H1 (cell line): Measurements from ENCODE around the gene TRAPPC12. TPM values are rescaled to one million over a fixed set of nuclear protein-coding genes. Genes with fewer than 3 reads are reported as not detected.

Source experiments
- CTCF ChIA-PET: fragments of 300-600 bp; sonication (Branson Sonifier 250); formaldehyde crosslinking; loops from one replicate; lab custom pipeline; 2021; ENCODE audit not compliant: partially characterized antibody; lab: Charles Lee
- POLR2A ChIA-PET: fragments of 300-600 bp; sonication (Branson Sonifier 250); formaldehyde crosslinking; loops from one replicate; lab custom pipeline; 2021; ENCODE audit warnings: inconsistent platforms; ENCODE audit not compliant: partially characterized antibody; lab: Charles Lee
- DNase-seq, 2 experiments: peaks; one replicate each; pipeline versions ENCODE4 v3.0.0 to v3.0.0-alpha.2; 2010 to 2022; ENCODE audit warnings: low spot score in 2 of 2, low read depth in 1 of 2, mixed read lengths in 1 of 2
- FAIRE-seq: peaks from 2 replicates; lab custom pipeline; 2011; peaks lifted over from hg19 to GRCh38; lab: Jason Lieb, UNC
- H2AFZ ChIP-seq: 2 replicates; pipeline ENCODE4 v1.8.1; 2012; ENCODE audit warnings: low read length, inconsistent platforms
- H2AK5ac ChIP-seq: 2 replicates; pipeline ENCODE4 v1.6.1; 2013; ENCODE audit warnings: low read depth, low read length
- H2BK120ac ChIP-seq: replicated peaks from 2 replicates; pipeline ENCODE3; 2013; ENCODE audit warnings: low read depth, low read length, inconsistent platforms
- H2BK12ac ChIP-seq: 2 replicates; pipeline ENCODE4 v1.6.1; 2013; ENCODE audit warnings: low read depth, low read length
- H2BK15ac ChIP-seq: 2 replicates; pipeline ENCODE4 v1.6.1; 2013; ENCODE audit warnings: low read length
- H2BK20ac ChIP-seq: 2 replicates; pipeline ENCODE4 v1.6.1; 2013; ENCODE audit warnings: low read length
- H2BK5ac ChIP-seq: 2 replicates; pipeline ENCODE4 v1.6.1; 2013; ENCODE audit warnings: low read depth, low read length
- H3K14ac ChIP-seq: 2 replicates; pipeline ENCODE4 v1.6.1; 2013; ENCODE audit warnings: inconsistent platforms; ENCODE audit not compliant: insufficient read length
- H3K18ac ChIP-seq: 2 replicates; pipeline ENCODE4 v1.6.1; 2013; ENCODE audit warnings: low read length; ENCODE audit errors: extremely low read depth
- H3K23ac ChIP-seq: 2 replicates; pipeline ENCODE4 v1.6.1; 2013; ENCODE audit warnings: inconsistent platforms; ENCODE audit not compliant: insufficient read length
- H3K23me2 ChIP-seq: 2 replicates; pipeline ENCODE4 v1.6.1; 2013; ENCODE audit warnings: low read depth, low read length
- H3K27ac ChIP-seq: 2 replicates; pipeline ENCODE4 v1.6.1; 2011; ENCODE audit warnings: low read depth, low read length, inconsistent platforms
- H3K27me3 ChIP-seq, 4 experiments: replicated peaks in 1 of 4; 1 replicate in 1 of 4; 2 replicates in 3 of 4; pipeline versions ENCODE4 v1.6.1 to v1.8.1; 2011 to 2013; ENCODE audit warnings: low read length in 3 of 4, mild to moderate bottlenecking in 3 of 4, inconsistent platforms in 2 of 4, mixed read lengths in 2 of 4, moderate library complexity in 1 of 4; ENCODE audit not compliant: control insufficient read depth in 3 of 4, insufficient read depth in 3 of 4; ENCODE audit errors: extremely low read depth in 1 of 4
- H3K36me3 ChIP-seq, 4 experiments: 2 replicates each; pipeline versions ENCODE4 v1.6.1 to v1.8.1; 2011 to 2013; ENCODE audit warnings: mild to moderate bottlenecking in 4 of 4, low read length in 3 of 4, moderate library complexity in 2 of 4, control low read depth in 1 of 4, inconsistent platforms in 1 of 4; ENCODE audit not compliant: insufficient read depth in 4 of 4, control insufficient read depth in 2 of 4
- H3K4ac ChIP-seq: replicated peaks from 2 replicates; pipeline ENCODE3; 2013; ENCODE audit warnings: low read length, low read depth, mixed read lengths, inconsistent platforms; ENCODE audit not compliant: insufficient read length
- H3K4me1 ChIP-seq, 4 experiments: replicated peaks in 1 of 4; 1 replicate in 1 of 4; 2 replicates in 3 of 4; pipeline versions ENCODE4 v1.6.1 to v1.8.1; 2011 to 2013; ENCODE audit warnings: low read length in 3 of 4, inconsistent platforms in 2 of 4, mixed read lengths in 1 of 4; ENCODE audit not compliant: insufficient read depth in 4 of 4, control insufficient read depth in 3 of 4
- H3K4me2 ChIP-seq, 2 experiments: 2 replicates each; pipeline versions ENCODE4 v1.6.1 to v1.8.1; 2011 to 2013; ENCODE audit warnings: low read depth in 2 of 2, low read length in 2 of 2, control low read depth in 1 of 2, inconsistent platforms in 1 of 2, mild to moderate bottlenecking in 1 of 2; ENCODE audit not compliant: insufficient read depth in 1 of 2
- H3K4me3 ChIP-seq, 4 experiments: fragments of 200-600, 300-600 bp in 1 of 4; sonication (generic), shearing (Covaris generic), sonication (Bioruptor Twin) in 1 of 4; 2 replicates each; pipeline versions ENCODE4 v1.5.1 to v1.8.1; 2011 to 2016; ENCODE audit warnings: low read length in 4 of 4, low read depth in 3 of 4, control low read depth in 2 of 4, inconsistent platforms in 2 of 4, mild to moderate bottlenecking in 2 of 4, mixed read lengths in 1 of 4, moderate library complexity in 1 of 4; ENCODE audit not compliant: insufficient read depth in 2 of 4; ENCODE audit errors: extremely low read depth in 1 of 4
- H3K56ac ChIP-seq: replicated peaks from 2 replicates; pipeline ENCODE3; 2013; ENCODE audit warnings: low read depth, mild to moderate bottlenecking, mixed read lengths, low read length, inconsistent platforms; ENCODE audit not compliant: insufficient read length
- H3K79me1 ChIP-seq: 2 replicates; pipeline ENCODE4 v1.6.1; 2013; ENCODE audit warnings: low read depth, low read length, control low read depth
- H3K79me2 ChIP-seq, 2 experiments: 2 replicates each; pipeline versions ENCODE4 v1.6.1 to v1.8.1; 2012 to 2013; ENCODE audit warnings: low read length in 2 of 2, mild to moderate bottlenecking in 2 of 2, inconsistent platforms in 1 of 2; ENCODE audit not compliant: insufficient read depth in 2 of 2, control insufficient read depth in 1 of 2
- H3K9ac ChIP-seq, 4 experiments: replicated peaks in 1 of 4; 1 replicate in 1 of 4; 2 replicates in 3 of 4; pipeline versions ENCODE4 v1.6.1 to v1.8.1; 2011 to 2013; ENCODE audit warnings: low read depth in 3 of 4, low read length in 3 of 4, control low read depth in 2 of 4, mild to moderate bottlenecking in 2 of 4, moderate library complexity in 2 of 4, inconsistent platforms in 1 of 4; ENCODE audit errors: extremely low read depth in 1 of 4
- H3K9me3 ChIP-seq, 2 experiments: 2 replicates each; pipeline versions ENCODE4 v1.6.1 to v1.8.1; 2012 to 2013; ENCODE audit warnings: mild to moderate bottlenecking in 2 of 2, moderate library complexity in 2 of 2, control low read depth in 1 of 2, inconsistent platforms in 1 of 2, low read depth in 1 of 2, low read length in 1 of 2, mixed read lengths in 1 of 2; ENCODE audit not compliant: insufficient read depth in 2 of 2
- H4K20me1 ChIP-seq, 2 experiments: replicated peaks in 1 of 2; 2 replicates each; pipeline versions ENCODE3 to v1.8.1; 2011 to 2013; ENCODE audit warnings: inconsistent platforms in 2 of 2, low read length in 2 of 2, mild to moderate bottlenecking in 1 of 2; ENCODE audit not compliant: insufficient read depth in 2 of 2, control insufficient read depth in 1 of 2
- H4K5ac ChIP-seq: 2 replicates; pipeline ENCODE4 v1.6.1; 2013; ENCODE audit warnings: low read length, low read depth, mixed read lengths, inconsistent platforms; ENCODE audit not compliant: insufficient read length
- H4K8ac ChIP-seq: 2 replicates; pipeline ENCODE4 v1.8.0; 2013; ENCODE audit warnings: mild to moderate bottlenecking, moderate library complexity, low read length, inconsistent platforms; ENCODE audit not compliant: insufficient read depth; ENCODE audit errors: extremely low read depth
- H4K91ac ChIP-seq: replicated peaks from 2 replicates; pipeline ENCODE3; 2013; ENCODE audit warnings: low read length, mixed read lengths, inconsistent platforms; ENCODE audit not compliant: insufficient read length
- E2F6 ChIP-seq: IDR thresholded peaks from 2 replicates; pipeline ENCODE4 v1.6.1; 2012; ENCODE audit warnings: inconsistent platforms
- EGR1 ChIP-seq: IDR thresholded peaks from 2 replicates; pipeline ENCODE4 v1.6.1; 2011; ENCODE audit warnings: low read depth, low read length, borderline replicate concordance
- GTF2F1 ChIP-seq: IDR thresholded peaks from 2 replicates; pipeline ENCODE4 v1.6.1; 2012; ENCODE audit warnings: low read depth, low read length, improper control_type of control experiment, borderline replicate concordance
- PHF8 ChIP-seq: fragments of 200-600 bp; sonication (generic); conservative IDR thresholded peaks from 2 replicates; pipeline ENCODE4 v1.7.1; 2012; ENCODE audit warnings: low read depth, mild to moderate bottlenecking, inconsistent platforms, low read length, moderate library complexity
- POLR2AphosphoS5 ChIP-seq: IDR thresholded peaks from 2 replicates; pipeline ENCODE4 v1.6.1; 2011; ENCODE audit warnings: low read depth, low read length
- RNF2 ChIP-seq: fragments of 200-900, 300-1000 bp; sonication (generic); IDR thresholded peaks from 2 replicates; pipeline ENCODE4 v1.7.1; 2016; ENCODE audit warnings: borderline replicate concordance, low read depth, mild to moderate bottlenecking, antibody characterized with exemption, low read length; ENCODE audit not compliant: poor library complexity, severe bottlenecking; ENCODE audit errors: missing control alignments
- SAP30 ChIP-seq: fragments of 300-600 bp; sonication (generic); IDR thresholded peaks from 2 replicates; pipeline ENCODE4 v1.7.1; 2012; ENCODE audit warnings: low read length, moderate library complexity, mild to moderate bottlenecking, inconsistent platforms; ENCODE audit not compliant: insufficient read depth, insufficient replicate concordance
- SIN3A ChIP-seq, 2 experiments: IDR thresholded peaks in 1 of 2; conservative IDR thresholded peaks in 1 of 2; 2 replicates each; pipeline ENCODE4 v1.6.1; 2011 to 2012; ENCODE audit warnings: low read length in 2 of 2, improper control_type of control experiment in 1 of 2, low read depth in 1 of 2, mild to moderate bottlenecking in 1 of 2
- SIRT6 ChIP-seq: IDR thresholded peaks from one replicate; pipeline ENCODE4 v1.7.1; 2012; ENCODE audit warnings: low read length, inconsistent platforms
- SP2 ChIP-seq: IDR thresholded peaks from 2 replicates; pipeline ENCODE4 v1.6.1; 2012; ENCODE audit warnings: mild to moderate bottlenecking, low read length, inconsistent platforms
- SRF ChIP-seq: IDR thresholded peaks from 2 replicates; pipeline ENCODE4 v1.6.1; 2011; ENCODE audit warnings: mild to moderate bottlenecking, low read depth, low read length, moderate library complexity
- TEAD4 ChIP-seq: IDR thresholded peaks from 2 replicates; pipeline ENCODE4 v1.6.1; 2012; ENCODE audit warnings: low read depth, low read length, inconsistent platforms, mixed read lengths
- ZNF274 ChIP-seq: IDR thresholded peaks from 2 replicates; pipeline ENCODE4 v1.7.0; 2012; ENCODE audit warnings: low read length, borderline replicate concordance; ENCODE audit errors: extremely low read depth
- WGBS, 2 experiments: shearing (Covaris generic) in 1 of 2; methylation state at CpG; one replicate each; pipeline versions ENCODE4 v1.1.6 to v1.1.7; 2013 to 2015; ENCODE audit warnings: low lambda C conversion rate in 2 of 2, mixed read lengths in 2 of 2, inconsistent platforms in 1 of 2, low coverage in 1 of 2, missing lambda C conversion rate in 1 of 2; ENCODE audit not compliant: insufficient replicate concordance in 2 of 2, insufficient coverage in 1 of 2, insufficient read length in 1 of 2; ENCODE audit errors: extremely low coverage in 1 of 2, missing lambda C conversion rate in 1 of 2; 5-methylcytosine and 5-hydroxymethylcytosine counted together
- polyA plus RNA-seq, 7 experiments: library from polyadenylated mRNA; depleted of rRNA in 3 of 7; stranded (reverse) in 5 of 7; unstranded in 2 of 7; fragments of >200 nt in 5 of 7; fragments of 200-250 nt in 2 of 7; gene quantifications; 1 replicate in 5 of 7; 2 replicates in 1 of 7; 4 replicates in 1 of 7; pipeline versions ENCODE4 v1.2.1 to v1.2.3, GENCODE V29; 2011 to 2013; ENCODE audit warnings: missing spikeins in 2 of 7, mixed read lengths in 2 of 7
- total RNA-seq: library from RNA; stranded (reverse); fragmentation: NEBNext Ultra II Directional; extraction: Animal tissue kit (Norgen Biotek cat#: 25700); gene quantifications from 2 replicates; pipeline ENCODE4 v1.2.1, GENCODE V29; 2021

The TRAPPC12 gene
- total and polyA plus RNA-seq, 2 of the 8 experiments (the other 6 are each of a cell fraction or from before 2014, with no cell fraction given), result 35.0 to 67.3 TPM

DNA sequence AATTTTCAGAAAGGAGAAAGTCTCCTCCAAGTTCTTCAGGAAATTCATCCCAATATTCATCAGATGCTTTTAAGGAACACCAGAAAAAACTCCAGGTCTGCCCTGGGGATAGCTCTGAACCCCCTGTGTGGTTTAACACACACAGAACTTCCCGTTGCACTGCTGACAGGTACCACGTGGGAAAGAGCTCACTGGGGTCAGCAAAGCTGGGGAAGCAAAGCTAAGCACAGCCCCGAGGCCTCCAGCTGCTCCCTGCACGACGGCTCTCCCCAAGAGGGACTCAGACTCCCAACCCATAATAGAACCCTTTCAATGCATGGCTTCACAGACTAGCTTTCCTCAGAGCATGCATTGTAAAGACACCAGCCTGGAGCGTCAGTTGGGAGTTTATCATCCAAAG, 111.8 kb downstream of the TRAPPC12 start:
- ChIA-PET POLR2A (interaction anchor here (0.9 to 1.1 kb wide), 3 partner anchors 9 to 68 kb away, joined by 3 to 5 read pairs (median 3); no protein-coding TSS in a partner anchor), CTCF (interaction anchor here (0.6 kb wide), 1 partner anchor 49 kb away, joined by 4 read pairs; no protein-coding TSS in a partner anchor)
- H3K23ac ChIP-seq, result no peak overlapping the region
- H2BK12ac ChIP-seq, result no peak overlapping the region
- TF ChIP-seq TEAD4, result no peak
- TF ChIP-seq EGR1, result no peak
- TF ChIP-seq POLR2AphosphoS5, result no peak
- no peak for TF ChIP-seq SIRT6
- no peak for TF ChIP-seq SRF
- TF ChIP-seq RNF2, result no peak
- no peak for TF ChIP-seq SP2
- no peak for TF ChIP-seq GTF2F1
- TF ChIP-seq ZNF274, result no peak
- TF ChIP-seq SIN3A (conservative IDR thresholded peaks at IDR 0.05 in 1 of 2, IDR thresholded peaks at IDR 0.05 in 1 of 2; ENCODE audit: low read depth in 1 of 2, low read length in 2 of 2), result no peak
- no peak for TF ChIP-seq PHF8
- TF ChIP-seq SAP30, result no peak
- TF ChIP-seq E2F6, result no peak
- H2BK15ac ChIP-seq, result no peak overlapping the region
- H3K4me3 ChIP-seq, result no peak overlapping the region
- H4K5ac ChIP-seq, result no peak overlapping the region
- H3K4me1 ChIP-seq, result peaks cover 0 to 9% (median 7%) of the 10 kb centered on the region in 4 experiments; a peak in 5 of 7 replicates
- H2BK20ac ChIP-seq, result no peak overlapping the region
- H3K4me2 ChIP-seq, result no peak overlapping the region
- DNase-seq (no peak), FAIRE-seq (no peak)
- H3K27me3 ChIP-seq, result no peaks in the 10 kb centered on the region
- no peaks in the 10 kb centered on the region for H3K23me2 ChIP-seq
- H4K91ac ChIP-seq, result no peak overlapping the region
- H3K79me1 ChIP-seq, result no peaks in the 10 kb centered on the region
- no peak overlapping the region for H3K14ac ChIP-seq
- H3K18ac ChIP-seq, result no peak overlapping the region
- no peak overlapping the region for H3K56ac ChIP-seq
- H3K27ac ChIP-seq, result no peak overlapping the region
- no peak overlapping the region for H4K8ac ChIP-seq
- no peak overlapping the region for H2AFZ ChIP-seq
- no peak overlapping the region for H3K4ac ChIP-seq
- no peaks in the 10 kb centered on the region for H4K20me1 ChIP-seq
- no peaks in the 10 kb centered on the region for H3K79me2 ChIP-seq
- peaks cover 0 to 12% of the 10 kb centered on the region in 2 experiments; a peak in 1 of 4 replicates for H3K9me3 ChIP-seq
- H3K9ac ChIP-seq, result no peak overlapping the region
- no peaks in the 10 kb centered on the region for H3K36me3 ChIP-seq
- H2BK5ac ChIP-seq, result no peak overlapping the region
- no peak overlapping the region for H2BK120ac ChIP-seq
- 89% methylated on average over 6 of the region's 6 CpGs; no CpG with 5 or more reads in 1 of the 2 experiments for WGBS, 2 experiments
- H2AK5ac ChIP-seq, result no peak overlapping the region
